ENCODE data around the gene CALHM6. TPM values are rescaled to one million over a fixed set of nuclear protein-coding genes. Genes with fewer than 3 reads are reported as not detected.

Gene CALHM6
- total and polyA plus RNA-seq, 2 of the 8 experiments (the other 6 are each of a cell fraction or from before 2014, with no cell fraction given) = 0.93 to 1.8 TPM

DNA sequence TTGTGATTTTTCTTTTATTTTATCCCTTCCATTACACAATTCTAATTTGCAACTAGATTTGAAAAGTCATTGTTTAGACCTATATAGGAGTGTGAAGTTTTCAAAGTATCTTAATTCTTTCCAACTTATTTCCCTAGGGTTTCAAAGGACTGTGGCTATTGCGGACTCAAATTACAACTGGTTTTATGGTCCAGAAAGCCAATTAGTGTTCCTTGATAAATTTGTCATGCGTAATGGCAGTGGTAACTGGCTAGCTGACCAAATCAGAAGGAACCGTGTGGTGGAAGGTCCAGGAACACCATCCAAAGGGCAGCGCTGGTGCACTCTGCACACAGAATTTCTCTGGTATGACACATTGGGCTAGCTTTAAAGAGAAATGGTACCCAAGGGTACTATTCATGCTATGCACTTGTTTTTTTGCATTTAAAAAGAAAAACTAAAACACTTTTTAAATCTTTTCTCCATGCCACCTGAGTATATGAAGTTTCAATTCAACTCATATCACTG lies 27.9 kb upstream of the CALHM6 start:
- Histone ChIP-seq H3K9me3 (ENCODE audit: insufficient read depth in 2 of 2, low read depth in 1 of 2, low read length in 1 of 2) (no peaks in the 10 kb centered on the region), H2BK20ac (ENCODE audit: low read length) (no peak overlapping the region), H3K14ac (ENCODE audit: insufficient read length) (no peak overlapping the region), H3K4me3 (ENCODE audit: extremely low read depth in 1 of 4, insufficient read depth in 2 of 4, low read depth in 3 of 4, low read length in 4 of 4) (no peak overlapping the region), H2BK120ac (replicated peaks; ENCODE audit: low read depth, low read length) (no peak overlapping the region), H4K91ac (replicated peaks; ENCODE audit: insufficient read length, low read length) (no peak overlapping the region), H2AK5ac (ENCODE audit: low read depth, low read length) (no peak overlapping the region), H2BK12ac (ENCODE audit: low read depth, low read length) (no peak overlapping the region), H2BK15ac (ENCODE audit: low read length) (no peak overlapping the region), H3K79me1 (ENCODE audit: low read depth, low read length) (no peaks in the 10 kb centered on the region), H4K20me1 (replicated peaks in 1 of 2; ENCODE audit: control insufficient read depth in 1 of 2, insufficient read depth in 2 of 2, low read length in 2 of 2) (no peaks in the 10 kb centered on the region), H4K8ac (ENCODE audit: extremely low read depth, insufficient read depth, low read length) (no peak overlapping the region), H3K23ac (ENCODE audit: insufficient read length) (no peak overlapping the region), H3K18ac (ENCODE audit: extremely low read depth, low read length) (no peak overlapping the region), H3K4me1 (replicated peaks in 1 of 4; ENCODE audit: control insufficient read depth in 3 of 4, insufficient read depth in 4 of 4, low read length in 3 of 4) (peaks cover 0 to 12% (median 4%) of the 10 kb centered on the region in 4 experiments; a peak in 3 of 7 replicates), H2AFZ (ENCODE audit: low read length) (no peak overlapping the region), H3K36me3 (ENCODE audit: control insufficient read depth in 2 of 4, insufficient read depth in 4 of 4, low read length in 3 of 4) (peaks cover 0 to 9% (median 6%) of the 10 kb centered on the region in 4 experiments; a peak in 3 of 8 replicates), H3K27me3 (replicated peaks in 1 of 4; ENCODE audit: control insufficient read depth in 3 of 4, extremely low read depth in 1 of 4, insufficient read depth in 3 of 4, low read length in 3 of 4) (no peaks in the 10 kb centered on the region), H3K9ac (replicated peaks in 1 of 4; ENCODE audit: extremely low read depth in 1 of 4, low read depth in 3 of 4, low read length in 3 of 4) (no peak overlapping the region), H3K27ac (ENCODE audit: low read depth, low read length) (no peak overlapping the region), H3K56ac (replicated peaks; ENCODE audit: insufficient read length, low read depth, low read length) (no peak overlapping the region), H3K4ac (replicated peaks; ENCODE audit: insufficient read length, low read depth, low read length) (no peak overlapping the region), H3K79me2 (ENCODE audit: control insufficient read depth in 1 of 2, insufficient read depth in 2 of 2, low read length in 2 of 2) (no peaks in the 10 kb centered on the region), H4K5ac (ENCODE audit: insufficient read length, low read depth, low read length) (no peak overlapping the region), H2BK5ac (ENCODE audit: low read depth, low read length) (no peak overlapping the region), H3K4me2 (ENCODE audit: insufficient read depth in 1 of 2, low read depth in 2 of 2, low read length in 2 of 2) (no peak overlapping the region; a peak in 1 of 4 replicates), H3K23me2 (ENCODE audit: low read depth, low read length) (no peaks in the 10 kb centered on the region)
- ChIA-PET CTCF (ENCODE audit: partially characterized antibody) (interaction anchor here (1.1 to 4.4 kb wide), 7 partner anchors 10 to 146 kb away, joined by 3 to 39 read pairs (median 6); partner anchors contain the start of gene CALHM5), POLR2A (ENCODE audit: partially characterized antibody) (interaction anchor here (1.0 to 1.7 kb wide), 2 partner anchors 12 to 62 kb away, joined by 3 to 7 read pairs; no protein-coding TSS in a partner anchor)
- FAIRE-seq = no peak
- 91% methylated on average over 4 of the region's 4 CpGs; no CpG with 5 or more reads in 1 of the 2 experiments for WGBS, 2 experiments (ENCODE audit: extremely low coverage in 1 of 2, insufficient coverage in 1 of 2, insufficient read length in 1 of 2, insufficient replicate concordance in 2 of 2, low coverage in 1 of 2, low lambda C conversion rate in 2 of 2, missing lambda C conversion rate in 1 of 2)
- DNase-seq (ENCODE audit: low read depth in 1 of 2, low spot score in 2 of 2) = no peak
- TF ChIP-seq NRF1 (IDR thresholded peaks at IDR 0.05; ENCODE audit: low read depth, low read length) = no peak
- TF ChIP-seq POLR2A (IDR thresholded peaks at IDR 0.05; ENCODE audit: control extremely low read depth in 1 of 2, low read depth in 2 of 2, low read length in 2 of 2) = no peak
- TF ChIP-seq, protein P1, sequence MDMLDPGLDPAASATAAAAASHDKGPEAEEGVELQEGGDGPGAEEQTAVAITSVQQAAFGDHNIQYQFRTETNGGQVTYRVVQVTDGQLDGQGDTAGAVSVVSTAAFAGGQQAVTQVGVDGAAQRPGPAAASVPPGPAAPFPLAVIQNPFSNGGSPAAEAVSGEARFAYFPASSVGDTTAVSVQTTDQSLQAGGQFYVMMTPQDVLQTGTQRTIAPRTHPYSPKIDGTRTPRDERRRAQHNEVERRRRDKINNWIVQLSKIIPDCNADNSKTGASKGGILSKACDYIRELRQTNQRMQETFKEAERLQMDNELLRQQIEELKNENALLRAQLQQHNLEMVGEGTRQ (IDR thresholded peaks at IDR 0.05; ENCODE audit: low read length) = no peak
- no peak for TF ChIP-seq CREB1 (IDR thresholded peaks at IDR 0.05)
- TF ChIP-seq CEBPB (IDR thresholded peaks at IDR 0.05; ENCODE audit: low read depth, low read length) = no peak
- no peak for TF ChIP-seq TBP (IDR thresholded peaks at IDR 0.05; ENCODE audit: low read depth, low read length)

Data from H1 (cell line).